Activated T-helper 2 cell treated with anti-CD3 and anti-CD28 coated beads, Interferon-gamma antibody, Interleukin-2, Interleukin-4, amounts not matched to agents 10 μg/mL and 5 μg/mL and 100 μg/mL, durations not matched to agents 14 hours and 24 hours and 36 hours (primary cell): ENCODE data around the gene C2orf80. TPM values are rescaled to one million over a fixed set of nuclear protein-coding genes. Genes with fewer than 3 reads are reported as not detected.
"Not testable (repeated sequence)": the region's sequence is repeated elsewhere in the genome, so short reads cannot be mapped to it uniquely, and the experiment has no call there.

Experiments used
- DNase-seq: peaks from one replicate; pipeline ENCODE4 v3.0.0; 2021; ENCODE audit warnings: low spot score
- H3K27ac Mint-ChIP-seq: one replicate; pipeline ENCODE4 v1.8.0; 2021; ENCODE audit warnings: mixed read lengths
- H3K27me3 Mint-ChIP-seq: one replicate; pipeline ENCODE4 v1.8.0; 2021; ENCODE audit warnings: low read depth, mixed read lengths
- H3K36me3 Mint-ChIP-seq: one replicate; pipeline ENCODE4 v1.8.0; 2021; ENCODE audit warnings: low read depth, mixed read lengths
- H3K4me1 Mint-ChIP-seq: one replicate; pipeline ENCODE4 v1.8.0; 2021; ENCODE audit warnings: low read depth, mixed read lengths
- H3K4me3 Mint-ChIP-seq: one replicate; pipeline ENCODE4 v1.8.0; 2021; ENCODE audit warnings: low read depth, mild to moderate bottlenecking, moderate library complexity, mixed read lengths
- H3K9me3 Mint-ChIP-seq: one replicate; pipeline ENCODE4 v1.8.0; 2021; ENCODE audit warnings: mixed read lengths
- intact Hi-C: fragments of 100-400 bp; cut with micrococcal nuclease; formaldehyde crosslinking; loops from one replicate; pipeline ENCODE4 v1.15.1; 2023
- total RNA-seq: library from RNA; stranded (reverse); gene quantifications from 2 replicates; pipeline ENCODE4 v1.2.3, GENCODE V29; 2022

The C2orf80 gene
- not detected in 2 replicates for total RNA-seq

- Mint-ChIP-seq H3K27me3 (peaks cover 6% of the 10 kb centered on the region), H3K4me3 (no peak within 1 kb of the TSS), H3K27ac (no peak within 1 kb of the TSS), H3K36me3 (no peaks in the 10 kb centered on the region), H3K9me3 (no peaks in the 10 kb centered on the region), H3K4me1 (no peaks in the 10 kb centered on the region)
- intact Hi-C loops: no loop called here
- DNase-seq: no peak
These were observed at the start of gene C2orf80 for GRCh38 chr2:208189810-208190503. Gene C2orf80, minus strand, starts transcription at chr2:208190030. Its CDS starts 3,044 bp downstream, at chr2:208186986.

GRCh38 chr2:208235860-208236259 is 46.0 kb upstream of the C2orf80 start:
- intact Hi-C loops: no loop called here
- no peak overlapping the region for H3K27ac Mint-ChIP-seq
- no peak overlapping the region for H3K4me3 Mint-ChIP-seq
- peaks cover 6% of the 10 kb centered on the region for H3K9me3 Mint-ChIP-seq
- DNase-seq: no peak
- H3K36me3 Mint-ChIP-seq: peaks cover 43% of the 10 kb centered on the region
- H3K4me1 Mint-ChIP-seq: peaks cover 3% of the 10 kb centered on the region
- H3K27me3 Mint-ChIP-seq: no peaks in the 10 kb centered on the region

DNA sequence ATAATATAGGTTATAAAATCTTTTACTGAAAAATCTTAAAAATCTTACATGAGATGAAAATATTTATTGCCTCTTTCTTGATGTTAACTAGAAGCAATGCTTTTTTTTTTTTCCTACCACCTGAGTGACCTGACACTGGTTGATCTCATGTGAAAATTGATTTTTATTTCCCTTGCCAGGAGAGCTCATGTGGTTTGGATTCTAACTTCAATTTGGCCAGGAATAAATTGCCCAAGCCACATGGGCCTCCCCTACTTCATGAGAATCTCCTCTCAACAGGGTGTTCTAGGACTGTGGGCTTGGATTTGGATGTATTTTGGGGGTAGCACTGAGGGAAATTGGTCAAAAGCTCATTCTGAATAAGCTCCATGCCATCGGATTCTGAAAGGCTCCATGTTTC is 45.0 kb upstream of the C2orf80 start:
- no peaks in the 10 kb centered on the region for H3K4me1 Mint-ChIP-seq
- no peaks in the 10 kb centered on the region for H3K27me3 Mint-ChIP-seq
- no peak for DNase-seq
- H3K4me3 Mint-ChIP-seq: no peak overlapping the region
- H3K9me3 Mint-ChIP-seq: peaks cover 6% of the 10 kb centered on the region
- intact Hi-C loops: no loop called here
- no peak overlapping the region for H3K27ac Mint-ChIP-seq
- peaks cover 38% of the 10 kb centered on the region for H3K36me3 Mint-ChIP-seq

DNA sequence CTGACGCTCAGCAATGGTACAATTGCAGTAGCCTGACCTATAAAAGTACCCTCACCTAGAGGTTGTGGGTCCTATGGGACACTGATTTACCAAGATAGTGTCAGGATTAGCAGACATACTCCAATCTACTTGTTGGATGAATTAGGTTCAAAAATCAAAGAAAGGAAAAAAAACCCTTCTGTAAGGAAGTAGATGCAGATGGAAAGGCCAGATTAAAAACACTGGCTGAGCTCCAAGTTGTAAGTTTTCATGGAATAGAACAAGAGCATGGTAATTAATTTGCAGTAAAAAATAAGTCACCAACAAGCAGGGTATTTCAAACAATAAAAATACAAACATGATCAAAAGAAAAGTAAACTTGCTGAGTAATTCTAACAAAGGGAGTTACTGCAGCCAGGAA is 38.6 kb upstream of the C2orf80 start:
- Mint-ChIP-seq H3K4me1 (no peaks in the 10 kb centered on the region), H3K27ac (no peak overlapping the region), H3K4me3 (no peak overlapping the region), H3K9me3 (peaks cover 6% of the 10 kb centered on the region), H3K27me3 (peaks cover 2% of the 10 kb centered on the region), H3K36me3 (no peaks in the 10 kb centered on the region)
- intact Hi-C loops: no loop called here
- no peak for DNase-seq

DNA sequence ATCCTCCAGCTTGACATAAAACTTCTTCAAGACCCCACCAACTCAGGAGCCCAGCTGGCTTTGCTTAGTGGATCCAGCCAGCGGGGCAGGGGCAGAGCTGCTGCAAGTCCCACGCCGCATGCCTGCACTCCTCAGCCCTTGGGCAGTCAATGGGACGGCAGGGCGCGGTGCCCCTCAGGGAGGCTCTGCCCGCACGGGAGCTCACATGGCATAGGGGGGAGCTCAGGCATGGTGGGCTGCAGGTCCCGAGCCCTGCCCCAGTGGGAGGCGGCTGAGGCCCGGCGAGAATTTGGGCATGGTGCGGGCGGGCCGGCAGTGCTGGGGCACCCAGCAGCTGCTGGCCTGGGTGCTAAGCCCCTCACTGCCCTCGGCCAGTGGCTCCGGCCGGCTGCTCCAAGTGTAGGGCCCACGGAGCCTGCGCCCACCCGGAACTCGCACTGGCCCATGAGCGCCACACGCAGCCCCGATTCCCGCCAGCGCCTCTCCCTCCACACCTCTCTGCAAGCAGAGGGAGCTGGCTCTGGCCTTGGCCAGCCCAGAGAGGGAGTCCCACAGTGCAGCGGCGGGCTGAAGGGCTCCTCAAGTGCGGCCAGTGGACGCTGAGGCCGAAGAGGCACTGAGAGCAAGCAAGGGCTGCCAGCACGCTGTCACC is 37.9 kb upstream of the C2orf80 start:
- Mint-ChIP-seq H3K27ac (no peak overlapping the region), H3K27me3 (peaks cover 2% of the 10 kb centered on the region), H3K4me1 (no peaks in the 10 kb centered on the region), H3K36me3 (no peaks in the 10 kb centered on the region), H3K9me3 (peaks cover 6% of the 10 kb centered on the region), H3K4me3 (no peak overlapping the region)
- intact Hi-C loops: no loop called here
- DNase-seq: no peak

DNA sequence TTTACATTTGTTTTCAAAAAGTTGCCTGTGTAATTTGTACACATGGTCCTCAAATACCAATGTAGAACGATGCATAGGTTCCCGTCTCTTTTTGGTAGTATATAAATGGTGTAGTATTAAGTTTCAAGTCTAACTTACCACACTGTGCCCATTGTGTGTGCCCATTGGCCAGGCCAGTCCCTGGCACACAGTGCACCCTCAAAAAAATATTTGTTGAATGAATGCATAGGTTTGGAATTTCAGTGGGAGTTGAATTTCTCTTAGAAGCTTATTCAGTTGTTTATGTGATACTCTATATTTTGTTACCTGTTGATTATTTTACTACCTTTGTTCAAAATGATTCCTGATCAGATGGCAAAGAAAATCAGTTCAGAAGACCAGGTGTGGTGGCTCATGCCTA is 35.0 kb upstream of the C2orf80 start:
- Mint-ChIP-seq H3K4me3 (no peak overlapping the region), H3K9me3 (no peaks in the 10 kb centered on the region), H3K27ac (no peak overlapping the region), H3K27me3 (peaks cover 2% of the 10 kb centered on the region), H3K36me3 (no peaks in the 10 kb centered on the region), H3K4me1 (no peaks in the 10 kb centered on the region)
- no peak for DNase-seq
- intact Hi-C loops: no loop called here

GRCh38 chr2:208222351-208222750 is 32.5 kb upstream of the C2orf80 start:
- Mint-ChIP-seq H3K4me3 (no peak overlapping the region), H3K9me3 (no peaks in the 10 kb centered on the region), H3K36me3 (no peaks in the 10 kb centered on the region), H3K27me3 (peaks cover 2% of the 10 kb centered on the region), H3K4me1 (no peaks in the 10 kb centered on the region), H3K27ac (no peak overlapping the region)
- intact Hi-C loops: no loop called here
- no peak for DNase-seq

GRCh38 chr2:208221873-208222272 is 32.0 kb upstream of the C2orf80 start:
- H3K4me3 Mint-ChIP-seq, H3K27me3 Mint-ChIP-seq, DNase-seq, H3K9me3 Mint-ChIP-seq, H3K36me3 Mint-ChIP-seq, H3K4me1 Mint-ChIP-seq, H3K27ac Mint-ChIP-seq, intact Hi-C loops: not testable (repeated sequence)

DNA sequence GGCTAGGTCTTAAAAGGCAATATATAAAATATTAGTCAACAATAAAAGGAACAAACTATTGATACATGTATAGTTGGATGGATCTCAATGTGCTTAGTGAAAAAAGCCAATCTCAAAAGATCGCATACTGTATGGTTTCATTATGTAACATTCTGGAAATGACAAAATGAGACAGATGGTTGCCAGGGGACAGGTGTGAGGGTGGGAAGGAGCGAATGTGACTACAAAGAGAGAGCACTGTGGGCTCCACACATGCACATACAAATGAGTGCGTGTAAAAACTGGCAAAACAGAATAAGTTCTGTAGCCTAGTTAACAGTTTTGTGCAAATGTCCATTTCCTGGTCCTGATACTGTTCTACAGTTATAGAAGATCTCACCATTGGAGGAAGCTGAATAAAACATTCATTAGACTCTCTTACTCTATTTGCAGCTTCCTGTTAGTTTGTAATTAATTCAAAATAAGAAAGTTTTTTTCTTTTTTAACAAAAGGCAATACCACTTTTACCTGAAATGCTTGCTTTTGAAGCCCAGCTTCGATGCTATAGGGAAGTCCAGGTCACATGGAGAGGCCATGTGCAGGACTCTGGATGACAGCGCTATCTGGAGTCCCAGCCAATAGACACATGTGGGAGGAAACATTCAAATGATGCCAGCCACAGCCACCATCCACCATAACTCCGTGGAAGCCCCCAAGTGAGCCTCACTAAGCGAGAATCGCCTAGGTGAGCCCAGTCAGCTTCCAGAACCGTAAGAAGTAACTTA is 21.0 kb upstream of the C2orf80 start:
- H3K36me3 Mint-ChIP-seq: no peaks in the 10 kb centered on the region
- H3K4me3 Mint-ChIP-seq: no peak overlapping the region
- no peaks in the 10 kb centered on the region for H3K9me3 Mint-ChIP-seq
- DNase-seq: no peak
- no peak overlapping the region for H3K27ac Mint-ChIP-seq
- H3K27me3 Mint-ChIP-seq: peaks cover 1% of the 10 kb centered on the region
- H3K4me1 Mint-ChIP-seq: no peaks in the 10 kb centered on the region
- intact Hi-C loops: no loop called here

- intact Hi-C loops: no loop called here
- H3K4me1 Mint-ChIP-seq: no peaks in the 10 kb centered on the region
- no peak overlapping the region for H3K4me3 Mint-ChIP-seq
- H3K27me3 Mint-ChIP-seq: peaks cover 3% of the 10 kb centered on the region
- H3K27ac Mint-ChIP-seq: no peak overlapping the region
- no peaks in the 10 kb centered on the region for H3K9me3 Mint-ChIP-seq
- DNase-seq: no peak
- no peaks in the 10 kb centered on the region for H3K36me3 Mint-ChIP-seq
These were observed 18.7 kb upstream of the C2orf80 start for GRCh38 chr2:208208335-208209085.

DNA sequence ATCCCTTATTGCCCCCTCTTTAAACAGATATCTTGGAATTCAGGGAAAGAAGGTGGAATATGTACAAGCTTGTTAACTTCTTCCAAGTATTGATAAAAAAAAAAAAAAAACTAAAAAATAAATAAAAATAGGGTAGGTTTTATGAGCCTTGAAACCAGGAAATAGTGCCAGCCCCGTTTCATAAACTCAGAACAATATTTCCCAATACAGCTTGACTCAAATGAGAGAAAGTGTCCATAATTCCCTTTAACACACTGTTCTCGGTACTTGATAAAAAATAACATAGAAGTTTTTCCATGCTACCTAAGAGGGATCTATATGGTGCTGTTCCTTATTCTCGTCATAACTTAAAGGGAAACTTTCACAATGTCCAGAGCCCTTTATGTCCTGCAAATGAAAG is 17.9 kb upstream of the C2orf80 start:
- no peaks in the 10 kb centered on the region for H3K9me3 Mint-ChIP-seq
- intact Hi-C loops: no loop called here
- no peak overlapping the region for H3K4me3 Mint-ChIP-seq
- peaks cover 3% of the 10 kb centered on the region for H3K27me3 Mint-ChIP-seq
- no peak overlapping the region for H3K27ac Mint-ChIP-seq
- no peak for DNase-seq
- no peaks in the 10 kb centered on the region for H3K4me1 Mint-ChIP-seq
- no peaks in the 10 kb centered on the region for H3K36me3 Mint-ChIP-seq

GRCh38 chr2:208204166-208204565 is 14.3 kb upstream of the C2orf80 start:
- H3K4me3 Mint-ChIP-seq: no peak overlapping the region
- intact Hi-C loops: no loop called here
- no peak for DNase-seq
- no peaks in the 10 kb centered on the region for H3K4me1 Mint-ChIP-seq
- H3K27ac Mint-ChIP-seq: no peak overlapping the region
- H3K36me3 Mint-ChIP-seq: no peaks in the 10 kb centered on the region
- peaks cover 3% of the 10 kb centered on the region for H3K27me3 Mint-ChIP-seq
- H3K9me3 Mint-ChIP-seq: no peaks in the 10 kb centered on the region
